GM12878 (cell line): ENCODE measurements around the gene PLSCR3. TPM values are rescaled to one million over a fixed set of nuclear protein-coding genes. Genes with fewer than 3 reads are reported as not detected.

Experiments used
- ATAC-seq: fragments of 200-7000 bp; cut with Tn5 transposase; 3 replicates; pipeline ENCODE4 v1.9.1; 2020; ENCODE audit warnings: mild to moderate bottlenecking, moderate library complexity
- BruUV-seq: library from RNA; stranded (reverse); fragments of 400-500 nt; replicated peaks from 2 replicates; lab custom pipeline; 2021; lab: Mats Ljungman, UMichigan
- CTCF ChIA-PET: fragments of 300-600 bp; sonication (Branson Sonifier 250); formaldehyde crosslinking; extraction: SDS; loops from one replicate; lab custom pipeline; 2021; ENCODE audit warnings: inconsistent platforms; lab: Yijun Ruan, JAX
- POLR2A ChIA-PET: fragments of 350-600 bp; formaldehyde crosslinking; extraction: SDS; loops from one replicate; lab custom pipeline; 2021; ENCODE audit warnings: inconsistent platforms; lab: Charles Lee
- RAD21 ChIA-PET: fragments of 300-600 bp; sonication (Branson Sonifier 250); formaldehyde crosslinking; loops from one replicate; lab custom pipeline; 2023; ENCODE audit warnings: antibody characterized with exemption; ENCODE audit not compliant: unreplicated experiment; lab: Charles Lee
- SMC1A ChIA-PET: fragments of 300-600 bp; sonication (Branson Sonifier 250); formaldehyde crosslinking; loops from one replicate; lab custom pipeline; 2023; ENCODE audit not compliant: unreplicated experiment, uncharacterized antibody; lab: Charles Lee
- DNase-seq: peaks from one replicate; pipeline ENCODE4 v3.0.0-alpha.2; 2011; ENCODE audit warnings: low read depth, low spot score
- FAIRE-seq: peaks from 3 replicates; lab custom pipeline; 2011; peaks lifted over from hg19 to GRCh38; lab: Jason Lieb, UNC
- H2AFZ ChIP-seq: 2 replicates; pipeline ENCODE4 v1.6.0; 2011; ENCODE audit warnings: low read depth, low read length, control low read depth; ENCODE audit not compliant: control insufficient read depth
- H3K27ac ChIP-seq: 2 replicates; pipeline ENCODE4 v1.5.1; 2011; ENCODE audit warnings: control low read depth; ENCODE audit not compliant: control insufficient read depth, insufficient read depth
- H3K27me3 ChIP-seq, 2 experiments: replicated peaks in 1 of 2; 2 replicates each; pipeline versions ENCODE4 v1.6.0 to v1.6.1; 2011; ENCODE audit warnings: low read length in 1 of 2; ENCODE audit not compliant: control insufficient read depth in 2 of 2, insufficient read depth in 2 of 2
- H3K36me3 ChIP-seq, 2 experiments: 2 replicates each; pipeline ENCODE4 v1.5.1; 2011; ENCODE audit warnings: low read length in 1 of 2; ENCODE audit not compliant: control insufficient read depth in 2 of 2, insufficient read depth in 2 of 2
- H3K4me1 ChIP-seq: 2 replicates; pipeline ENCODE4 v1.6.1; 2011; ENCODE audit warnings: mild to moderate bottlenecking, low read length, moderate library complexity, mixed read lengths; ENCODE audit not compliant: control insufficient read depth, insufficient read depth
- H3K4me2 ChIP-seq: 2 replicates; pipeline ENCODE4 v1.6.0; 2011; ENCODE audit warnings: control low read depth; ENCODE audit not compliant: control insufficient read depth, insufficient read depth
- H3K4me3 ChIP-seq: fragments of 200-600 bp; sonication (generic); 2 replicates; pipeline ENCODE4 v1.5.1; 2016
- H3K79me2 ChIP-seq: 2 replicates; pipeline ENCODE4 v1.6.0; 2011; ENCODE audit warnings: low read length; ENCODE audit not compliant: control insufficient read depth, insufficient read depth
- H3K9ac ChIP-seq: 2 replicates; pipeline ENCODE4 v1.8.0; 2011; ENCODE audit warnings: low read length, control low read depth, mixed read lengths; ENCODE audit not compliant: control insufficient read depth, insufficient read depth
- H3K9me3 ChIP-seq: replicated peaks from 3 replicates; pipeline ENCODE4 v1.5.1; 2011; ENCODE audit warnings: mild to moderate bottlenecking, low read length; ENCODE audit not compliant: control insufficient read depth, insufficient read depth
- H4K20me1 ChIP-seq: 2 replicates; pipeline ENCODE4 v1.6.0; 2011; ENCODE audit not compliant: control insufficient read depth, insufficient read depth
- CEBPB ChIP-seq, 2 experiments: fragments of 150-350 bp in 1 of 2; IDR thresholded peaks; 2 replicates each; pipeline ENCODE4 v1.6.1; 2012 to 2014; ENCODE audit warnings: low read depth in 2 of 2, low read length in 2 of 2, borderline replicate concordance in 1 of 2, inconsistent platforms in 1 of 2
- CHD1 ChIP-seq: IDR thresholded peaks from 2 replicates; pipeline ENCODE4 v1.6.1; 2012; ENCODE audit warnings: low read depth, low read length, improper control_type of control experiment
- CTCF ChIP-seq, 3 experiments: IDR thresholded peaks in 2 of 3; conservative IDR thresholded peaks in 1 of 3; 2 replicates each; pipeline ENCODE4 v1.5.1; 2011; ENCODE audit warnings: low read depth in 3 of 3, low read length in 3 of 3, mild to moderate bottlenecking in 3 of 3, control low read depth in 2 of 3, moderate library complexity in 2 of 3, inconsistent platforms in 1 of 3, mixed read lengths in 1 of 3; ENCODE audit not compliant: control insufficient read depth in 2 of 3, insufficient read depth in 1 of 3; ENCODE audit errors: extremely low read depth in 1 of 3
- IRF4 ChIP-seq: IDR thresholded peaks from 2 replicates; pipeline ENCODE4 v1.6.1; 2011; ENCODE audit warnings: low read depth, low read length
- NFYA ChIP-seq: IDR thresholded peaks from 2 replicates; pipeline ENCODE4 v1.6.1; 2011; ENCODE audit warnings: low read depth, mild to moderate bottlenecking, low read length, improper control_type of control experiment, borderline replicate concordance
- SRF ChIP-seq, 2 experiments: IDR thresholded peaks; 2 replicates each; pipeline ENCODE4 v1.6.1; 2011; ENCODE audit warnings: low read depth in 2 of 2, low read length in 2 of 2, mild to moderate bottlenecking in 1 of 2, moderate library complexity in 1 of 2
- YBX1 ChIP-seq: fragments of 450-650 bp; IDR thresholded peaks from 2 replicates; pipeline ENCODE4 v1.6.1; 2016; ENCODE audit warnings: antibody characterized with exemption
- ZBED1 ChIP-seq: IDR thresholded peaks from 2 replicates; pipeline ENCODE4 v1.6.1; 2016; ENCODE audit warnings: borderline replicate concordance
- WGBS: methylation state at CpG from one replicate; pipeline ENCODE4 v1.1.6; 2016; ENCODE audit warnings: low lambda C conversion rate; ENCODE audit not compliant: insufficient replicate concordance, insufficient coverage; ENCODE audit errors: missing lambda C conversion rate; 5-methylcytosine and 5-hydroxymethylcytosine counted together
- in situ Hi-C: fragments of 300-500 bp; cut with MboI; formaldehyde crosslinking; loops from 9 replicates; pipeline ENCODE4 v1.14.3; 2018; ENCODE audit warnings: mixed read lengths
- intact Hi-C: fragments of 100-400 bp; cut with micrococcal nuclease; formaldehyde crosslinking; loops from one replicate; pipeline ENCODE4 v1.14.2; 2022; ENCODE audit not compliant: unreplicated experiment
- polyA plus RNA-seq, 11 experiments: library from polyadenylated mRNA; depleted of rRNA in 4 of 11; unstranded in 6 of 11; stranded (reverse) in 5 of 11; fragments of >200 nt; fragmentation: Nextera tagmentation in 4 of 11; fragmentation: Illumina TruSeq in 1 of 11; extraction: Ambion mirVana in 4 of 11; extraction: Trizol in 1 of 11; gene quantifications; 1 replicate in 1 of 11; 2 replicates in 10 of 11; pipeline versions ENCODE4 v1.2.1 to v1.2.3, GENCODE V29; 2011 to 2016; ENCODE audit warnings: inconsistent platforms in 2 of 11, missing spikeins in 2 of 11, low read depth in 1 of 11
- total RNA-seq, 4 experiments: library from RNA; depleted of rRNA in 3 of 4; stranded (reverse); fragments of >200 nt in 3 of 4; fragmentation: Illumina TruSeq in 1 of 4; extraction: Trizol in 1 of 4; gene quantifications; 2 replicates each; pipeline versions ENCODE4 v1.2.1 to v1.2.3, GENCODE V29; 2013 to 2021

PLSCR3 gene
- total and polyA plus RNA-seq, 10 of the 15 experiments (the other 5 are each of a cell fraction or from before 2014, with no cell fraction given), result 9.9 to 51.4 (median 43.4) TPM

GRCh38 chr17:7347630-7348477 lies 46.5 kb downstream of the PLSCR3 start:
- no peak overlapping the region for H3K4me2 ChIP-seq
- ATAC-seq (no peak), FAIRE-seq (no peak), DNase-seq (no peak)
- POLR2A ChIA-PET, result interaction anchor here (0.8 to 5.2 kb wide), 3 partner anchors 8 to 18 kb away, joined by 3 to 52 read pairs (median 31); partner anchors contain the start of genes ACAP1 and NEURL4
- H3K79me2 ChIP-seq, result peaks cover 5% of the 10 kb centered on the region; the same call in 1 of the 2 replicates
- RAD21 ChIA-PET, result interaction anchor here (0.5 to 5.0 kb wide), 3 partner anchors 11 to 911 kb away, joined by 3 to 45 read pairs (median 4); partner anchors contain the start of gene ACAP1
- 92% methylated on average over 18 of the region's 19 CpGs for WGBS
- H3K36me3 ChIP-seq, result peaks cover 14 to 26% of the 10 kb centered on the region in 2 experiments
- H3K27ac ChIP-seq, result no peak overlapping the region
- peaks cover 7% of the 10 kb centered on the region for H3K4me1 ChIP-seq
- H4K20me1 ChIP-seq, result no peaks in the 10 kb centered on the region
- CTCF ChIA-PET, result interaction anchor here (0.9 to 4.4 kb wide), 4 partner anchors 9 to 68 kb away, joined by 3 to 34 read pairs (median 3); partner anchors contain the start of gene ACAP1
- in situ Hi-C loops (no loop called here), intact Hi-C loops (no loop called here)
- no peak overlapping the region for H2AFZ ChIP-seq
- TF ChIP-seq ZBED1 (no peak), YBX1 (no peak), IRF4 (no peak), CHD1 (no peak), SRF (IDR thresholded peaks at IDR 0.05; ENCODE audit: low read depth in 2 of 2, low read length in 2 of 2) (no peak), NFYA (no peak), CEBPB (IDR thresholded peaks at IDR 0.05; ENCODE audit: borderline replicate concordance in 1 of 2, low read depth in 2 of 2, low read length in 2 of 2) (no peak), CTCF (IDR thresholded peaks at IDR 0.05 in 2 of 3, conservative IDR thresholded peaks at IDR 0.05 in 1 of 3; ENCODE audit: control insufficient read depth in 2 of 3, extremely low read depth in 1 of 3, insufficient read depth in 1 of 3, low read depth in 3 of 3, low read length in 3 of 3) (no peak)
- no peak overlapping the region for H3K9ac ChIP-seq
- no TSS peak for BruUV-seq
- SMC1A ChIA-PET, result interaction anchor here (2.6 to 4.8 kb wide), 2 partner anchors 11 to 18 kb away, joined by 10 to 33 read pairs; partner anchors contain the start of gene ACAP1
- H3K27me3 ChIP-seq, result no peaks in the 10 kb centered on the region
- H3K9me3 ChIP-seq, result no peaks in the 10 kb centered on the region
- no peak overlapping the region for H3K4me3 ChIP-seq
